Common myeloid progenitor, CD34-positive (primary cell): ENCODE data around the gene RASD1.

Experiments
- CTCF ChIA-PET: fragments of 350-600 bp; sonication (Branson Sonifier 250); formaldehyde crosslinking; loops from one replicate; lab custom pipeline; 2021; ENCODE audit warnings: antibody characterized with exemption; lab: Charles Lee
- POLR2A ChIA-PET: fragments of 350-600 bp; sonication (Branson Sonifier 250); formaldehyde crosslinking; loops from one replicate; lab custom pipeline; 2021; ENCODE audit warnings: antibody characterized with exemption; lab: Charles Lee
- DNase-seq, 3 donors: peaks; one replicate each; pipeline versions ENCODE4 v3.0.0 to v3.0.0-alpha.2; 2013
- H3K27ac ChIP-seq, 2 experiments: 1 replicate in 1 of 2; 2 replicates in 1 of 2; pipeline ENCODE4 v1.7.0; 2013; ENCODE audit warnings: inconsistent platforms in 2 of 2, low read length in 2 of 2, mild to moderate bottlenecking in 2 of 2, low read depth in 1 of 2, moderate library complexity in 1 of 2; ENCODE audit not compliant: severe bottlenecking in 2 of 2, insufficient read depth in 1 of 2, poor library complexity in 1 of 2
- H3K27me3 ChIP-seq, 5 experiments: replicated peaks in 2 of 5; 1 replicate in 3 of 5; 2 replicates in 2 of 5; pipeline versions ENCODE4 v1.6.1 to v1.7.0; 2013; ENCODE audit warnings: low read length in 4 of 5, mild to moderate bottlenecking in 2 of 5, moderate library complexity in 2 of 5, inconsistent platforms in 1 of 5; ENCODE audit not compliant: insufficient read depth in 5 of 5, control insufficient read depth in 4 of 5
- H3K36me3 ChIP-seq, 4 experiments: 1 replicate in 2 of 4; 2 replicates in 2 of 4; pipeline versions ENCODE4 v1.6.1 to v1.7.0; 2013; ENCODE audit warnings: low read length in 3 of 4, control low read depth in 1 of 4, mild to moderate bottlenecking in 1 of 4; ENCODE audit not compliant: control insufficient read depth in 4 of 4, insufficient read depth in 4 of 4
- H3K4me1 ChIP-seq, 4 experiments: 1 replicate in 3 of 4; 2 replicates in 1 of 4; pipeline versions ENCODE4 v1.6.1 to v1.7.1; 2013; ENCODE audit warnings: low read length in 3 of 4, mild to moderate bottlenecking in 3 of 4, control low read depth in 1 of 4, inconsistent platforms in 1 of 4, moderate library complexity in 1 of 4; ENCODE audit not compliant: control insufficient read depth in 4 of 4, insufficient read depth in 4 of 4; ENCODE audit errors: control extremely low read depth in 1 of 4
- H3K4me3 ChIP-seq, 7 experiments: 1 replicate in 4 of 7; 2 replicates in 3 of 7; pipeline versions ENCODE4 v1.5.1 to v1.7.0; 2013; ENCODE audit warnings: mild to moderate bottlenecking in 7 of 7, low read length in 6 of 7, moderate library complexity in 6 of 7, inconsistent platforms in 2 of 7, low read depth in 2 of 7, control low read depth in 1 of 7; ENCODE audit not compliant: insufficient read depth in 4 of 7, control insufficient read depth in 1 of 7; ENCODE audit errors: extremely low read depth in 1 of 7
- H3K9me3 ChIP-seq, 5 experiments: 1 replicate in 4 of 5; 2 replicates in 1 of 5; pipeline versions ENCODE4 v1.6.1 to v1.7.1; 2013; ENCODE audit warnings: low read length in 4 of 5, mild to moderate bottlenecking in 2 of 5, inconsistent platforms in 1 of 5, low read depth in 1 of 5, moderate library complexity in 1 of 5; ENCODE audit not compliant: control insufficient read depth in 4 of 5, insufficient read depth in 2 of 5; ENCODE audit errors: control extremely low read depth in 1 of 5
- WGBS: methylation state at CpG from one replicate; pipeline ENCODE4 v1.1.5; 2013; ENCODE audit not compliant: insufficient coverage; 5-methylcytosine and 5-hydroxymethylcytosine counted together

Gene RASD1

DNA sequence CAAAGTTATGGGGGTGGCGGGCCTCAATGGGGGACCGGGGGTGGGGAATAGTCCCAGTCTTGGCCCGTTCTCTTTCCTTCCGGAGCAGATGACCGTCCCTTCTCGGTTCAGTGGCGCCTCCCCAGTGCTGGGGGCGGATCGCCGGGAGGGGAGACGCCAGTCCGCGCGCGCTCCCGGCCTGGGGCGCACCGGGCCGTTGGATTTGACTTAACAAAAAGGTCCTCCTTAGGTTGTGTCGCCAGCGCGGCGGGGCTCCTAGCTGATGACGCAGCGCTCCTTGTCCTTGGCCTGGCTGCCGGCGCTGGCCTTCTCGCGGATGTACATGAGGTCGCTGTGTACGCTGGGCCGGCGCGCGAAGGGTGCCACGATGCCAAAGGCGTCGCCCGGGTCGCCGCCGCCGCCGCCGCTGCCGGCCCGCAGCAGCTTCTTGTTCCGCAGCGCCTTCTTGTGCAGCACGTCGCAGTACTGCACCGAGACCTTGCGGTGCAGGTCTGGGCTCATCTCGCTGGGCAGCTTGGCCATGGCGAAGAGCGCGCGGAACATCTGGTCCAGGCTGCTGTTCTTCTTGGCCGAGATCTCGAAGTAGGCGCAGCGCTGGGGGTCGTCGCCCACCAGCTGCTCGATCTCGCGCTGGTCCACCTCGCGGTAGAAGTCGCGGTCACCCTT is 1.2 kb downstream of the RASD1 start:
- DNase-seq: peak; percentile 34 to 74 (median 51)
- ChIA-PET CTCF (interaction anchor here (1.1 to 5.6 kb wide), 4 partner anchors 8 to 140 kb away, joined by 4 to 41 read pairs (median 20); no protein-coding TSS in a partner anchor), POLR2A (interaction anchor here (0.6 to 1.2 kb wide), 2 partner anchors 15 to 112 kb away, joined by 3 to 4 read pairs; no protein-coding TSS in a partner anchor)
- Histone ChIP-seq H3K9me3 (no peaks in the 10 kb centered on the region), H3K4me3 (peak overlapping the region; percentile 5 to 79 (median 54)), H3K27me3 (peaks cover 0 to 15% (median 6%) of the 10 kb centered on the region in 5 experiments), H3K36me3 (peaks cover 7 to 33% (median 22%) of the 10 kb centered on the region in 4 experiments), H3K4me1 (peaks cover 0 to 25% (median 21%) of the 10 kb centered on the region in 4 experiments), H3K27ac (no peak overlapping the region)
- 5% methylated on average over 56 of the region's 71 CpGs for WGBS

- peaks cover 0 to 25% (median 21%) of the 10 kb centered on the region in 4 experiments for H3K4me1 ChIP-seq
- WGBS: 91% methylated on average over 10 of the region's 14 CpGs
- DNase-seq: peak in 1 of 3 donors; percentile 24
- H3K4me3 ChIP-seq: peak overlapping the region in 3 of 7 experiments; percentile 11 to 79 (median 16)
- peaks cover 0 to 15% (median 6%) of the 10 kb centered on the region in 5 experiments for H3K27me3 ChIP-seq
- ChIA-PET POLR2A (interaction anchor here (0.6 to 1.2 kb wide), 2 partner anchors 16 to 112 kb away, joined by 3 to 4 read pairs; no protein-coding TSS in a partner anchor), CTCF (interaction anchor here (1.2 to 5.6 kb wide), 3 partner anchors 16 to 140 kb away, joined by 4 to 41 read pairs (median 35); no protein-coding TSS in a partner anchor)
- H3K9me3 ChIP-seq: no peaks in the 10 kb centered on the region
- no peak overlapping the region for H3K27ac ChIP-seq
- H3K36me3 ChIP-seq: peaks cover 7 to 33% (median 23%) of the 10 kb centered on the region in 4 experiments
These were observed 1.7 kb downstream of the RASD1 start for GRCh38 chr17:17494499-17494869.

GRCh38 chr17:17493986-17494466 is 2.2 kb downstream of the RASD1 start:
- peaks cover 0 to 25% (median 21%) of the 10 kb centered on the region in 4 experiments for H3K4me1 ChIP-seq
- H3K36me3 ChIP-seq: peaks cover 7 to 36% (median 24%) of the 10 kb centered on the region in 4 experiments
- no peaks in the 10 kb centered on the region for H3K9me3 ChIP-seq
- 100% methylated on average over 3 of the region's 5 CpGs for WGBS
- ChIA-PET CTCF (no interaction called here), POLR2A (no interaction called here)
- H3K4me3 ChIP-seq: no peak overlapping the region
- H3K27ac ChIP-seq: no peak overlapping the region
- no peak for DNase-seq
- H3K27me3 ChIP-seq: peaks cover 0 to 15% (median 6%) of the 10 kb centered on the region in 5 experiments

DNA sequence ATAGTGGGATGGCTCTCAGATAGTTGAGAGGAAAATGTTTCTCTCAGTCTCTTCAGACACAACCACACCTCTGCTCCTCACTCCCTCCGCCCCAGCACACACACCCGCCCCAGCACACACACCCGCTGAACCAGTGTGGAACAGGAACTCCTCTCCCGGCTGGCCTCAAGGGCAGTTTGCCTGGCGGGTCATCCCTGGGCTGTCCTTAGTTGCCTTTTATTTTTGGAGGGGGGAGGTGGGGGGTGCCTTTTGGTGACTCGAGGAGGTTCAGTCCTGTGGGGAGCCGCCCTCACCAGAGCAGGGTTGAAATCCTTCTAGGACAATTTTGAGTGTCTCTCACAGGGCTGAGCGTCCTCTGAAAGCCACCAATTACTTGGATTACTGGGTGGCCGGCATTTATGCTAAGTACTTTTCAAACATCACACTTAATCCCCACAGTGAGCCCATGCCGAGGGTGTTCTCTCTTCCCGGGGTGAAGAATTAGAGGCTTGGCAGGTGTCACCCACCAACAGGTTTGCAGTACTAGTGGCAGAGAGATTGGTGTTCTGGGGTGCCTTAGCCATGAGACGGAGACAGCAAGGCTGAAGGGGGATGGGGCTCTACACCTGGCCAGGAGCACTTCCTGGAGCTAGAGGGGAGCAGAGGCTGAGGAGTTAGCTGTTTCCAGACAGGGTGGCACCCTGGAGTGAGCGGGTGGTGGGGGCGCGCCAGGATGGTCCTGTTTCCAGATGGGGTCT is 2.8 kb downstream of the RASD1 start:
- peaks cover 0 to 25% (median 21%) of the 10 kb centered on the region in 4 experiments for H3K4me1 ChIP-seq
- ChIA-PET CTCF (interaction anchor here (1.6 kb wide), 1 partner anchor 137 kb away, joined by 4 read pairs; no protein-coding TSS in a partner anchor), POLR2A (no interaction called here)
- H3K4me3 ChIP-seq: no peak overlapping the region
- peaks cover 7 to 40% (median 24%) of the 10 kb centered on the region in 4 experiments for H3K36me3 ChIP-seq
- 88% methylated on average over 6 of the region's 15 CpGs for WGBS
- DNase-seq: no peak
- H3K9me3 ChIP-seq: no peaks in the 10 kb centered on the region
- H3K27me3 ChIP-seq: peaks cover 0 to 15% (median 6%) of the 10 kb centered on the region in 5 experiments
- no peak overlapping the region for H3K27ac ChIP-seq

DNA sequence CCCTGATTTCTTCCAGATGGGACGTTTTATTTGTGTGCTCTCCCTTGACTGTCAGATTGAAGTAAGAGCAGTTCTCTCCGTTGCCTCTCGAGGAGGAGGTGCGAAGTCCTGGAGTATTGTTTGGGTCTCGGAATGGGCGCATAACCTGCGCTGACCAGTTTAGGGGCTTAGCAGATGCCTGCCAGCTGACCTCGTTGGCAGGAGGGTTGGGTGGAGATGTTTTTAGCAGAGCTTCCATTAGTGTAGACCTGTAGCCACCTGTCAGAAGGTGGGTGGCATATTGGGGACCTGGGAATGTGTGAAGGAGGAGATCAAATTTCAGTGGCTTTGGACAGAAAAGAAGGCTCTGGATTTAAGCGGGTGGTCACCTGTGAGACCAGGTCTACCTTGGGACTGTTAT is 3.6 kb downstream of the RASD1 start:
- POLR2A ChIA-PET: no interaction called here
- 88% methylated on average over 6 of the region's 9 CpGs for WGBS
- Histone ChIP-seq H3K27me3 (peaks cover 0 to 15% (median 6%) of the 10 kb centered on the region in 5 experiments), H3K4me3 (no peak overlapping the region), H3K9me3 (no peaks in the 10 kb centered on the region), H3K36me3 (peaks cover 10 to 48% (median 31%) of the 10 kb centered on the region in 4 experiments), H3K4me1 (peaks cover 0 to 28% (median 21%) of the 10 kb centered on the region in 4 experiments), H3K27ac (no peak overlapping the region)
- no peak for DNase-seq
- CTCF ChIA-PET: interaction anchor here (1.6 to 2.2 kb wide), 2 partner anchors 136 to 150 kb away, joined by 4 to 5 read pairs; no protein-coding TSS in a partner anchor

- Histone ChIP-seq H3K4me3 (no peak overlapping the region), H3K27ac (no peak overlapping the region), H3K27me3 (peaks cover 0 to 15% (median 6%) of the 10 kb centered on the region in 5 experiments), H3K36me3 (peaks cover 11 to 51% (median 34%) of the 10 kb centered on the region in 4 experiments), H3K9me3 (no peaks in the 10 kb centered on the region), H3K4me1 (peaks cover 0 to 28% (median 21%) of the 10 kb centered on the region in 4 experiments)
- 96% methylated on average over 9 of the region's 11 CpGs for WGBS
- POLR2A ChIA-PET: no interaction called here
- no peak for DNase-seq
- CTCF ChIA-PET: interaction anchor here (1.6 to 2.3 kb wide), 3 partner anchors 76 to 150 kb away, joined by 4 to 8 read pairs (median 5); no protein-coding TSS in a partner anchor
These were observed 4.1 kb downstream of the RASD1 start for GRCh38 chr17:17492085-17492484.
